Prostate gland (tissue), 2 donors: ENCODE measurements around the gene RNF144A. TPM values are rescaled to one million over a fixed set of nuclear protein-coding genes. Genes with fewer than 3 reads are reported as not detected.
A peak's percentile ranks its signal among the peaks of the same experiment; 100 is the strongest.

Experiments
- DNase-seq: peaks from one replicate; pipeline ENCODE4 v3.0.0-alpha.2; 2019; ENCODE audit warnings: low spot score
- H3K27ac ChIP-seq, 2 donors: fragments of 200-600 bp; sonication (generic); 2 replicates each; pipeline ENCODE4 v1.5.1; 2017 to 2019
- H3K27me3 ChIP-seq: fragments of 200-600 bp; sonication (generic); replicated peaks from 2 replicates; pipeline ENCODE4 v1.5.1; 2019; ENCODE audit not compliant: insufficient read depth
- H3K36me3 ChIP-seq, 2 donors: fragments of 200-600 bp; sonication (generic); 1 replicate in 1 of 2; 2 replicates in 1 of 2; pipeline versions ENCODE4 v1.5.1 to v1.8.1; 2017 to 2019
- H3K4me1 ChIP-seq: fragments of 200-600 bp; sonication (generic); replicated peaks from 2 replicates; pipeline ENCODE4 v1.5.1; 2019
- H3K4me3 ChIP-seq, 2 donors: fragments of 200-600 bp; sonication (generic); 2 replicates each; pipeline ENCODE4 v1.5.1; 2017 to 2019
- H3K9me3 ChIP-seq: fragments of 200-600 bp; sonication (generic); 2 replicates; pipeline ENCODE4 v1.5.1; 2017
- CTCF ChIP-seq, 4 experiments: fragments of 200-600 bp in 2 of 4; fragments of 450-650 bp in 2 of 4; sonication (generic) in 2 of 4; IDR thresholded peaks; 1 replicate in 3 of 4; 2 replicates in 1 of 4; pipeline ENCODE4 v1.5.1; 2016 to 2019; ENCODE audit warnings: antibody characterized with exemption in 4 of 4, mild to moderate bottlenecking in 2 of 4, moderate library complexity in 2 of 4
- POLR2A ChIP-seq: fragments of 450-650 bp; IDR thresholded peaks from one replicate; pipeline ENCODE4 v1.6.1; 2016; ENCODE audit warnings: antibody characterized with exemption, mild to moderate bottlenecking
- POLR2AphosphoS5 ChIP-seq: sonication (generic); formaldehyde crosslinking; IDR thresholded peaks from one replicate; pipeline ENCODE4 v1.6.1; 2017; ENCODE audit warnings: antibody characterized with exemption
- WGBS: methylation state at CpG from one replicate; pipeline ENCODE4 v1.1.5; 2018; 5-methylcytosine and 5-hydroxymethylcytosine counted together
- intact Hi-C: fragments of 100-400 bp; cut with DNase I; formaldehyde crosslinking; loops from one replicate; pipeline ENCODE4 v1.14.2; 2022
- total RNA-seq, 2 donors: library from RNA; depleted of rRNA; stranded (reverse); fragments of >200 nt; gene quantifications; one replicate each; pipeline ENCODE4 v1.1.0, GENCODE V29; 2016

The RNF144A gene
- total RNA-seq, 2 donors from 2014 or later = 9.1 to 27.9 TPM

GRCh38 chr2:7010391-7011054 is 93.3 kb downstream of the RNF144A start:
- H3K4me1 ChIP-seq = peaks cover 22% of the 10 kb centered on the region
- intact Hi-C loops = loop anchor here (10.0 kb wide), 1 partner anchor 86 kb away; no protein-coding TSS in a partner anchor

GRCh38 chr2:7011356-7012083 is 94.3 kb downstream of the RNF144A start:
- intact Hi-C loops = loop anchor here (10.0 kb wide), 1 partner anchor 87 kb away; no protein-coding TSS in a partner anchor
- Histone ChIP-seq H3K27ac (no peak overlapping the region), H3K4me3 (no peak overlapping the region), H3K27me3 (no peaks in the 10 kb centered on the region), H3K9me3 (no peaks in the 10 kb centered on the region), H3K4me1 (peaks cover 22% of the 10 kb centered on the region), H3K36me3 (no peaks in the 10 kb centered on the region)
- no peak for DNase-seq
- no peak for TF ChIP-seq POLR2AphosphoS5
- TF ChIP-seq CTCF (IDR thresholded peaks at IDR 0.05) = no peak
- no peak for TF ChIP-seq POLR2A
- WGBS = 82% methylated on average over 7 of the region's 7 CpGs

More at GRCh38 chr2:7010391-7011054, 93.3 kb downstream of the RNF144A start:
- peak overlapping the region; percentile 34 to 55 for H3K27ac ChIP-seq
- H3K27me3 ChIP-seq = no peaks in the 10 kb centered on the region
- no peak for TF ChIP-seq POLR2AphosphoS5
- no peak for TF ChIP-seq POLR2A
- no peak for TF ChIP-seq CTCF (IDR thresholded peaks at IDR 0.05)
- no peak for DNase-seq
- no peaks in the 10 kb centered on the region for H3K9me3 ChIP-seq
- 49% methylated on average over 10 of the region's 10 CpGs for WGBS
- no peak overlapping the region for H3K4me3 ChIP-seq
- no peaks in the 10 kb centered on the region for H3K36me3 ChIP-seq

- WGBS = 79% methylated on average over 6 of the region's 6 CpGs
- no peak for DNase-seq
- H3K9me3 ChIP-seq = no peaks in the 10 kb centered on the region
- TF ChIP-seq POLR2AphosphoS5 = peak; percentile 40
- TF ChIP-seq POLR2A = no peak
- intact Hi-C loops = loop anchor here (10.0 kb wide), 1 partner anchor 87 kb away; no protein-coding TSS in a partner anchor
- H3K4me1 ChIP-seq = peaks cover 20% of the 10 kb centered on the region
- no peak overlapping the region for H3K4me3 ChIP-seq
- no peaks in the 10 kb centered on the region for H3K27me3 ChIP-seq
- no peaks in the 10 kb centered on the region for H3K36me3 ChIP-seq
- peak overlapping the region in 1 of 2 donors; percentile 5 for H3K27ac ChIP-seq
Observed at GRCh38 chr2:7012141-7012764, 95.0 kb downstream of the RNF144A start.

- WGBS = 56% methylated on average over 3 of the region's 3 CpGs
- Histone ChIP-seq H3K36me3 (no peaks in the 10 kb centered on the region), H3K27ac (no peak overlapping the region), H3K9me3 (no peaks in the 10 kb centered on the region), H3K4me1 (peaks cover 6% of the 10 kb centered on the region), H3K4me3 (no peak overlapping the region), H3K27me3 (no peaks in the 10 kb centered on the region)
- intact Hi-C loops = loop anchor here (10.0 kb wide), 1 partner anchor 89 kb away; no protein-coding TSS in a partner anchor
- TF ChIP-seq POLR2AphosphoS5 = no peak
- no peak for TF ChIP-seq CTCF (IDR thresholded peaks at IDR 0.05)
- TF ChIP-seq POLR2A = no peak
- no peak for DNase-seq
Observed at GRCh38 chr2:7013471-7014160, 96.4 kb downstream of the RNF144A start.
